GM18909 (cell line): Measurements from ENCODE around the gene ZSWIM2.
"Not testable (repeated sequence)": the region's sequence is repeated elsewhere in the genome, so short reads cannot be mapped to it uniquely, and the experiment has no call there.

Source experiments
- ATAC-seq: cut with Tn5 transposase; IDR thresholded peaks from one replicate; pipeline ENCODE4 v1.9.1; 2021; ENCODE audit warnings: mild to moderate bottlenecking; ENCODE audit not compliant: unreplicated experiment, poor library complexity

Gene ZSWIM2

DNA sequence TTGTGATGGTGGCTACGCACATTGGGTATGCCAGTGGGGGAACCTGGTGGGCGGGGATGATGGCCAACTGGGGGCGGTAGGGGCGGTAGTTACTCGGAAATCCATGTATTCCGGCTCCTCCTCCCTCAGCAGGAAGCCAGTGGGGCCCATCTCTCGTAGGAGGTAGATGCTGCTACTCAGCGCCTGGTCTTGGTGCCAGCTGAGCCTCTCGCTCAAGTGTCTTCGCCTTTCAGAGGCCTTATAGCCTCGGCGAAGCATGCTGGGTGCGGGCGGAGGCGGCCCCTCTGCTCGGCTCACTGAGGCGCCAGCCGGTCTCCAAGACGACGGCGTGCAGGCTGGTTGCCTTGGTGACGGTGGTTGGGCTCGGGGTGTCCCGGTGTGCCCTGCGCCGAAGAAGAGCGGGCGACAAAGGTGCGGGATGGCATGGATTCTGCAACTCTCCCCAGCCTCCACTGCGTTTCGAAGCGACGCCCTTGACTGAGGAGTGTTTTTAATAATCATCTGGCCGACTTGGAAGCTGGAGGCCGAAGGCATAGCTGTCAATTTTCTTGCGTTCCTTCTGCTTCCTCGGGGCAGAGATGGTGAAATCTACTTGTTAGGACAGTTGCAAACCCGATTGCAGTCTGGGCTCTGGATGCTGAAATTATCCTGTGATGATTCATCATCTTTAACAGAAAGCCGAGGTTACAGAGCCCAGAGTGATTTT lies at the start of gene ZSWIM2:
Gene ZSWIM2 (minus strand): TSS at position 298 of the 706 bp plus-strand sequence. CDS start 40 bp downstream, at position 258.
- peak; percentile 78 for ATAC-seq

GRCh38 chr2:186896220-186896619 lies 47.2 kb upstream of the ZSWIM2 start:
- ATAC-seq: not testable (repeated sequence)

DNA sequence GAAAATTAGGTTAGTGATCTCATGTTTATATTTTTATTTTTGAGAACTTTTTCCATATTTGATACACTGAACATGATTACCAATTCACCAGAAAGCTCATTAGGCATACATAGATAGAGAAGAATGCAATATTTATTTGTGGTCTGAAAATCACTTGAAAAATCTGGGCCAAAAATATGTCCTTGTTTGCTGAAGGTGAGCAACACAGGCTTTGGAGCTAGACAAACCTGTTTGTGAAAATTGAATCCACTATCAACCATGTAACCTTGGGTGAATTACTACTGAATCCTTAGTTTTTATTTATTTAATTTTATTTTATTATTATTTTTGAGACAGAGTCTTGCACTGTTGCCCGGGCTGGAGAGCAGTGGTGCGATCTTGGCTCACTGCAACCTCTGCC lies 46.5 kb upstream of the ZSWIM2 start:
- ATAC-seq: no peak

DNA sequence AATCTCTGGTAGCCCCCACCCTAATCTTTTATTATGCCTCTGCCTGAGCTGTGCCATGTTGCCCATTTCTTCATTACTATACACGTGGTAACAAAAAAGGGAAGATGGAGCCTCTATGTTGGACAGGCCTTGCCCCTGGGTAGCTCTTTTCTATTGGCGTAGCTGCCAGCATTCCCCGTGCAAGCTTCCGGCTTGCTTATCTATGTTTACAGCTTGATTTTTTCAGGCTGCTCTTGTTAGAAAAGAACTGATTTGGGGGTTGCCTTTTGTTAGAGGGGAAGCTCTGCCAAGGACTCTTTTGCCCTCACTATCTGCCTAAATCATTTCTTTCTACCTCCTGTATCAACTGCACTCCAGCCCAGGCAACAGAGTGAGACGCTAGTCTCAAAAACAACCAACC lies 45.5 kb upstream of the ZSWIM2 start:
- no peak for ATAC-seq

DNA sequence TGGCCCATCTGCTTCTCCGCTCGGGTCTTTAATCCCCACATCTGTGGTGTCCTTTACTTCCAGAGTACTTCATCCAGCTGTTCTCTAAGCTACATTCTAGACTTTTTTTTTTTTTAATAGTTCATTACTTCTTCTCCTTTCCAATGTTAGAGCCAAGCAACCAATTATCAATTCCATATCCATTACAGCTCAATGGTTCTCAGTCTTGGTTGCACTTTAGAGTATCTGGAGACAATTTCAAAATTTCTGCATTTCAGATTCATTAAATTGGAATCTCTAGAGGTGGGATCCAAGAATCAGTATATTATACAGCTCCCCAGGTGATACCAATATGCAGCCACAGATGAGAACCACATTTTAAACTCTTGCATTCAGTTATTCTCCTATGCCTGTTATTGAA lies 43.9 kb upstream of the ZSWIM2 start:
- ATAC-seq: no peak

DNA sequence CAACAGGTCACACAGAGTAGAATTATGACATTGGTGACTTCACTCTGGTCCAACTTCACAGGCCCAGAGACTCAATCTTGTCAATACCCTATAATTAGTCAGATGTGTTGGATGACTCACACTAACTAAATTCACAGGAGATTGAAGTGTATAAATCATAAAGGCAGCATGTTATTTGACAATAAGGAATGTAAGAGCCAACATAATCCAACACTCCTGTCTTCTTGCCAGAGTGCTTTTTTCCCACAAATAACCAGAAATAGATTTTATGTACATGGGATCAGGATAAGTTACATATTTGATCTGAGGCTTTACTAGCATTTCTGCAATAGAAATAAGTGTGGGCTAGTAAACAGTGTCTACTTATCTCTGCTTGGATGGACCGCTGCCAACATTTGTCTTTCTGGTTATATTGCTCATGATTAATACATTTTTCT lies 42.2 kb upstream of the ZSWIM2 start:
- no peak for ATAC-seq

- no peak for ATAC-seq
Measured at GRCh38 chr2:186889101-186889879, 40.3 kb upstream of the ZSWIM2 start.

DNA sequence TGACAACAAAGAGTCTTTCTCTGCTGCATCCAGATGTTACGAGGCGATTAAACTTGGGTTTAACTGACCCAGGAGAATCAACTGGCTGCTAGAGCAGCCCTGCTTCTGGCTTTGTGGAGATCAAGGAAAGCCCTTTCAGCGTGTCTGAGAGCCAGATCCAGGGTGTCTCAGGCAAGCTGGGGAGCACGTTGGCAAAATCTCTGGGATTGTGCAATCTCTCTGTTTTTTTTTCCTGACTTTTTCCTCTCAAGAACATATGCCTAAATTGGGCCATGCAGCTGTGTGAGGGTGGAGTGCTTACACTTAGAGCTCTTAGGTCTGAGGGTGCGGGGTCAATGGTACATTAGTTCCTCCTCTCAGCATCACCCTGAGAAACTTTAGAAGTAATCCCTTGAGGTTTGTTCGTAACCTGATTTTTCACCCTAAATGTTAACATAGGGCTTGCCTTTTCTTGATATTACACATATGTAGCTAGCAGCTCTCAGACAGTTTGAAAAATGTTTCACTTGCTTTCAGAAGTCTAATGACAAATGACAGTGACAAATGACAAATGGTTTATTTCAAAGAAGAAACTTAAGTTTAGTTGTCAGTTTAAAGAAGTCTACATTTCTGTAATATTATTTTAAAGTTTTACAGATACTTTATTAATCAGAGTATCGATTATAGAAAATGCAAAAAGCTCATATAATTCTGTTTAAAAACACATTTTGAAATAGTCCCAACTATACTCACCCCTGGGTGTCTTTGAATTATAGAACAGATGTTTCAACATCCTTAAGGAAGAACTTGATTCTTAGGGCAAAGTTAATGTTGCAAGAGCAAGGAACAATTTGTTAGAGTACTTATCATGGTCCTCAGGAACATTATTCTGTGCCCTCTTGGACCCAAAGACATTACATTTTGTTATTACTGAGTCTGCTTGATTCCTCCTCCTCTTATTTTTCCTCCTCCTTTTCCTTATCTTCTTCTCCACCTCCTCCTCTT lies 38.4 kb upstream of the ZSWIM2 start:
- ATAC-seq: peak; percentile 69

DNA sequence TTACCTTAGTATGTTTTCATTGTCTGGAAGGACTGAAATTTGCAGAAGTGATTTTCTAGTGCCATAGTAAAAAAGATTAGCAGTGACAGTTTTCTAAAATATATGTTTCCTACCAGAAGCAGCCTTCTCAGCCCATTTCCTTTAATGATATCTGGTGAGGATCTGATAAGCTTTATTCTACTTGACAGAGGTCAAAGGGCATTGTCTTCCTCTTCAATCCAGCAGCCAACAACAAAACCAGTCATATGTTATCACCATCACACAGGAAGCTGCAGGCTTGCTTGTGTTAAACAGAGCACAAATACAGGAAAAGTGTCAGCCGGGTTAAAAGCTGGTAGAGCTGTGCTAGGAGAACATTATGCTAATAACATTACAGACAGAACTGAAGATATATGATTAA lies 35.6 kb upstream of the ZSWIM2 start:
- no peak for ATAC-seq

DNA sequence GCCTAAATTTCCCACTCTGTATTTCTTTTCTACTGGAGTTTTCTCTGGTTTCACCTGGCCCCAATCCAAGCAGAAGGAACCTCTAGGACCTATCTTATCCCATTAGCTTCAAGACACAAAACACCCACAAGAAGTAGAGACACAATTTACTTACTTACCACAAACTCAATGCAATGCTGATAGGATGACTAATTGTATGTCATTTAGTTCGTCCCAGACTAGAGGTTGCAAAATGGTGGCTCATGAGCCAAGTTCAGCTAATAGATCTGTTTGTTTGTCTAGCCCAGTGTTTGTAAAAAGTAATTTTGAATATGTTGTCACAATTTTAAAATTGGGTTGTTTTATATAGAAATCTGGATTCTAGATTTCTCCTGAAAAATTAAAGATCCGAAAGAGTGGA lies 34.7 kb upstream of the ZSWIM2 start:
- no peak for ATAC-seq

- ATAC-seq: no peak
Measured at GRCh38 chr2:186882511-186883071, 33.6 kb upstream of the ZSWIM2 start.

GRCh38 chr2:186881660-186882059 lies 32.7 kb upstream of the ZSWIM2 start:
- ATAC-seq: no peak

- ATAC-seq: no peak
Measured at GRCh38 chr2:186879312-186879711, 30.3 kb upstream of the ZSWIM2 start.

DNA sequence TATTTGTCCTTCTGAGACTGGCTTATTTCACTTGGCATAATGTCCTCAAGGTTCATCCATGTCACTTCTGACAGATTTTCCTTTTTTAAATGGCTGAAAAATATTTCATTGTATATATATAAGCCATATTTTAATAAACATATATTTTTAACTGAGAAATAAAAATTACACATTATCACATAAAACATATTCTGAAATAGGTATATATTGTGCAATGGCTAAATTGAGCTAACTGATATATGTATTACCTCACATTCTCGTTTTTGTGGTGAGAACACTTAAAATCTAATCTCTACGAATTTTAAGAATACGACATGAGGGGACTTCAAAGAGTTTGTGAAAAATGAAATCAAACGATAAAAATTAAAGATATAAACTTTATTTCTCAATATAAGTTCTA lies 25.7 kb upstream of the ZSWIM2 start:
- no peak for ATAC-seq

GRCh38 chr2:186871881-186872280 lies 22.9 kb upstream of the ZSWIM2 start:
- ATAC-seq: no peak

DNA sequence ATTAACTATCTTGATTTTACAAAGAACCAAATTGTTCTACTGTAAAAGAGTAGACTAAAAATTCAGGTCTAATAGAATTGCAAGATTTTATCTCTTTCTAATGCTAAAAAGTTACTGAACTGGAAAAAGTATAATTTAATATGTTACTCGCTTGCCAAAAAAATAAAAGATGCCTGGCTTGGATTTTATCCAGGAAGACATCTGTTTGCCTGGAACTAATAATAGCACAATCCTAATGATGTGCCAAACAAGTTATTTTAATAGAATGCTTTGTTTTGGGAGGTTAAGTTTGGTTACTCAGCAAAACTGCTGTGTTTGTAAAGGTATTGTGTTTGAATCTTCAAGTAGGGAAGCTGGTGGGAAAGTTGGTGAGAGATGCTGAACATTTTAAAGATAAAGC lies 19.4 kb upstream of the ZSWIM2 start:
- no peak for ATAC-seq

DNA sequence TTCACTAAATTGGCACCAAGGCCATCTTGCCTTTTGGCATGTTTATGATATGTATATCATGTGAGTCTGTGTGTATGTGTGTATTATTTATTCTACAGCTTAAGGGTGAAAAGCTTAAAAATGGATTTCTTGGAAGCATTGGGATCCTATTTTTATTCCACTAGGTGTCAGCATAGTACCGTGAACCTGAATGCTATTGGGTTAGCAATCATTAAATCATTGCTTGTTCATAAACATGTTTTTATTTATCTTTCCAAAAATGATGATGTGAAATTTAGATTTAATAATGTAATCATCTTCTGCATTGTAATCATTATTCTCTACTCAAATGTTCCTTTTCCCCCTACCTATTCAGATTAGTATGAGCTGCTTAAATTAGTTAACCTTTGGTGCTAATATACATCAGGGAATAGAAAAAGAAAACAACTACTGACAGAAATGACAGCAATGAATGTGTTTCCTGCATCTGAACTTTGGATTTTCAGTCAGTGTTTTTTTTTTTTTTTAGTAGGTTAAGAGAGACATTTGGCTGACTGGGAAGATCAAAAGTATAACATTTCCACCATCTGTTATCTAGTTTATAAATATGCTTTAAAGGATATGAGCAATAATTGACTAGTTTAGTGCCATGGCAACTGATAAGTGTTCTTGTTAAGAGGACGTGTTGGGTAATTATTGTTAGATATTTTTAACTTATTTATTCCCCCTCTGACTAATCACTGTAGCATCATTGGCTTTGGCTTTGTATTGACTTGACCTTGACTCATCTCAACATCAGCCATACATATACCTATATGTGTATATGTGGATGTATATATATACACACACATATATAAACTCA lies 14.1 kb upstream of the ZSWIM2 start:
- peak; percentile 61 for ATAC-seq

DNA sequence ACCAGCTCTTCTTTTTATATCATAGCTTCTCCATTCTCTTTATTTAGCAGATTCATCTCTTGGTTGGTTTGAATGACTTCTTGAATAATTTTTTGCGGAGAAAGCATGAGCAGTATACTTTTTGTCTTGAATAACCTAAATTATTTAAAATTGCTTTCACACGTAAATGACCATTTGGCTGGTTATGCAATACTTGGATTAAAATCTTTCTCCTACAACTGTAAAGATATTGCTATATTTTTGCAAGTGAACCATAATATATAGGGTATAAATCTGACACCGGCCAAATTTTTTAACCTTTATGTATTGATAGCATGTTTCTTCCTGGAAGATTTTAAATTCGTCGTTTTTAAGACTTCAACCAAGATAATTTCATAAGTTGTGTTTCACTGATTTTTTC lies 6.2 kb upstream of the ZSWIM2 start:
- no peak for ATAC-seq

DNA sequence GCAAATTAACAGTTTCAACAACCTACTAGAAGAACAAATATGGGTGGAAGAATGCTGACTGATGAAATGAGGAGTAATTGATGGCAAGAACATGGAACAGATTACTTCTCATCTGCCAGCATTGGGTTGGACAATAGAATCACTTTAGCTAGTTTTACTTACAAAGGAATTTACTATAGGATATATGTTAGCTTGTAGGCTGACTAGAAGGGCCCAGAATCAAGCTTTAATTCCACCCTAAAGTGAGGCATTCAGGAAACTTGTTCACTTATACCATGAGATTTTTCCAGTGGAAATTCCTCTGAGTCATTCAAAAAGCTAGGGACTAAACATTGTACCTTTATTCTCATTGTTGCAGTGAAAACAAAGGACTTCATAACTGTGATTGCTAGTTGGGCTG lies 5.0 kb upstream of the ZSWIM2 start:
- ATAC-seq: no peak
